Omental fat pad (tissue), 4 donors: Measurements from ENCODE around the gene LCN2. TPM values are rescaled to one million over a fixed set of nuclear protein-coding genes. Genes with fewer than 3 reads are reported as not detected.

Source experiments
- ATAC-seq: fragments of 150-250 bp; one replicate; pipeline ENCODE4 v1.9.1; 2016; ENCODE audit warnings: mild to moderate bottlenecking, moderate library complexity; ENCODE audit not compliant: low FRiP score
- DNase-seq: peaks from one replicate; pipeline ENCODE4 v3.0.0-alpha.2; 2019; ENCODE audit warnings: low spot score
- total RNA-seq, 4 donors: library from RNA; depleted of rRNA; stranded (reverse); fragments of >200 nt; gene quantifications; one replicate each; pipeline ENCODE4 v1.1.0, GENCODE V29; 2016
- TF ChIP-seq, protein P1 (sequence below), 3 donors: fragments of 450-650 bp; IDR thresholded peaks; one replicate each; pipeline ENCODE4 v1.5.1; 2016 to 2017; ENCODE audit warnings: antibody characterized with exemption in 3 of 3, mild to moderate bottlenecking in 3 of 3, moderate library complexity in 2 of 3

LCN2 gene
- total RNA-seq, 4 donors from 2014 or later: 1.7 TPM; not detected in 2

- ATAC-seq (no peak), DNase-seq (no peak)
- TF ChIP-seq, protein P1, sequence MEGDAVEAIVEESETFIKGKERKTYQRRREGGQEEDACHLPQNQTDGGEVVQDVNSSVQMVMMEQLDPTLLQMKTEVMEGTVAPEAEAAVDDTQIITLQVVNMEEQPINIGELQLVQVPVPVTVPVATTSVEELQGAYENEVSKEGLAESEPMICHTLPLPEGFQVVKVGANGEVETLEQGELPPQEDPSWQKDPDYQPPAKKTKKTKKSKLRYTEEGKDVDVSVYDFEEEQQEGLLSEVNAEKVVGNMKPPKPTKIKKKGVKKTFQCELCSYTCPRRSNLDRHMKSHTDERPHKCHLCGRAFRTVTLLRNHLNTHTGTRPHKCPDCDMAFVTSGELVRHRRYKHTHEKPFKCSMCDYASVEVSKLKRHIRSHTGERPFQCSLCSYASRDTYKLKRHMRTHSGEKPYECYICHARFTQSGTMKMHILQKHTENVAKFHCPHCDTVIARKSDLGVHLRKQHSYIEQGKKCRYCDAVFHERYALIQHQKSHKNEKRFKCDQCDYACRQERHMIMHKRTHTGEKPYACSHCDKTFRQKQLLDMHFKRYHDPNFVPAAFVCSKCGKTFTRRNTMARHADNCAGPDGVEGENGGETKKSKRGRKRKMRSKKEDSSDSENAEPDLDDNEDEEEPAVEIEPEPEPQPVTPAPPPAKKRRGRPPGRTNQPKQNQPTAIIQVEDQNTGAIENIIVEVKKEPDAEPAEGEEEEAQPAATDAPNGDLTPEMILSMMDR (IDR thresholded peaks at IDR 0.05): no peak
These were observed 33.8 kb upstream of the LCN2 start for GRCh38 chr9:128115187-128116103.

- ATAC-seq (no peak), DNase-seq (no peak)
- TF ChIP-seq, protein P1 (IDR thresholded peaks at IDR 0.05): no peak
These were observed 32.9 kb upstream of the LCN2 start for GRCh38 chr9:128116104-128117083.

DNA sequence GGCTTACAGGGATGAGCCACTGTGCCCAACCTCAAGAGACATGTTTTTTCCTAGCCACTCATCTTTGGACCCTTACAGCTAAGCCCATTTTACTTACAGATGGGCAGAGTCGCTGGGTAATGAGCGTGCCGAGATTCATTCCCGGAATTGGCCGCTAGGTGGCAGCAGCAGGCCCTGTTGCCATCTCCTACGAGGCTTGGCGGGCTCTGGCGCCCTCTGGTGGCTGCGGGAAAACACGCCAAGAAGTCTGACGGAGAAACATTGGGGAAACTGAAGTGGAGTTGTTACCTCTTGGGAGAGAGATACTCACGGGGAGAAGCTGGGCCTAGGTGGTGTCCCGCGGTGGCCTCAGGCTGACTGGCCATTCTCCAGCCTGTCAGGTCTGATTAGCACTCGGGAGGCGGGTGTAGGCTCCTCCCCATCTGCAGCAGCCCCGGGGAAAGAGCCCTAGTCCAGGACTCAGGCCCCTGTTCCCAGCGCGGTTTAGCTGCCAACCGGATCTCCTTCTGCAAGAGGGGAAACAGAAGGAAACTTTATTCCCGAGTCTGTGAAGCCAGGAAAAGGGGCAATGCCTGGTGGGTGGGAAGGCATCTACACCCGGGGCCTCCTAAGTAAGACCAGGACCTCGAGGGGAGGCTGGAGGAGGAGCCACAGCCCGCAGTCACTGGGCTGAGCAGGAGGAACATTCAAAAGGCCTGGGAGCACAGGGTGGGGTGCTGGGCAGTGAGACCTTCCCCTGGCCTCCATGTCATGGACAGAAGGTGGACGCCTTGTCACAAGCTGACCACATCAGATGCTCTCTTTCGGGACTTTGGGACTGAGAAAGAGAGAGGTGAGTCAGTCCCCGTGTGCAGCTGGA lies 31.4 kb upstream of the LCN2 start:
- ATAC-seq (peak; percentile 80), DNase-seq (peak; percentile 87)
- TF ChIP-seq, protein P1 (IDR thresholded peaks at IDR 0.05): peak in 2 of 3 donors; percentile 100

- TF ChIP-seq, protein P1 (IDR thresholded peaks at IDR 0.05): no peak
- ATAC-seq (no peak), DNase-seq (no peak)
These were observed 30.8 kb upstream of the LCN2 start for GRCh38 chr9:128118472-128118857.

DNA sequence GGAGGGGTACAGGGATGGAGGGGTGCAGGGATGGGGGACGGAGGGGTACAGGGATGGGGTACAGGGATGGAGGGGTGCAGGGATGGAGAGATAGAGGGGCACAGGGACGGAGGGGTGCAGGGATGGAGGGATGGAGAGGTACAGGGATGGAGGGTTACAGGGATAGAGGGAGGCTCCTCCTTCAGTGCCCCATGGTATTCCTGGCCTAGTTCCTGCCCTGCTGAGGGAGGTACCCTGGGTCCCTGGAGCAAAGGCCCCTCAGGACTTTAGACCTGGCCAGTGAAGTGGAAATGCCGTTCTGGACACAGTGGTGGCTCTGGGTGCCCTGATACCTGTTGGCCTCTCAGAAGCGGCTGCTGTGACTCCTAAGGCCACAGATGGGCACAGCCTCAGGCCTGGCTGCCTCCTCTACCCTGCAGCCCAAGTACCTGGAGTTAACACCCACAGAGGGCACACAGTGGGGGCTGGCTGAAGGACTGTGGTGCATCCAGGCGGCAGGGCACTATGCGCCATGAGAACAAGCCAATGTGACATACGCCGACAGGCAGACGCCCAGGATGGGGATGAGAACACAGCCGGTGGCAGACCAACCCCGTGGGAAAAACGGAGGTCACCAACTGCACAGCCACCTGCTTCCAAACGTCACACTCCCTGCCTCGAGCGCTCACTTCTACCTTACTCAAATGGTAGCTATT lies 30.1 kb upstream of the LCN2 start:
- TF ChIP-seq, protein P1 (IDR thresholded peaks at IDR 0.05): no peak
- DNase-seq (no peak), ATAC-seq (no peak)
